OCI-LY1 (cell line): ENCODE measurements around the gene SH3RF3.

Experiments
- H2AFZ ChIP-seq: fragments of 200-600 bp; sonication (generic), shearing (Covaris generic); 2 replicates; pipeline ENCODE4 v1.6.0; 2014; ENCODE audit warnings: antibody characterized with exemption, mild to moderate bottlenecking, low read length
- H3F3A ChIP-seq: fragments of 200-600 bp; sonication (generic), shearing (Covaris generic); 2 replicates; pipeline ENCODE4 v1.6.0; 2014; ENCODE audit warnings: mild to moderate bottlenecking, antibody characterized with exemption, low read length, moderate library complexity; ENCODE audit not compliant: insufficient read depth
- H3K27ac ChIP-seq: fragments of 200-600 bp; sonication (generic); 2 replicates; pipeline ENCODE4 v1.5.1; 2014; ENCODE audit warnings: low read length, mixed run types, mild to moderate bottlenecking, low read depth; ENCODE audit not compliant: poor library complexity, severe bottlenecking
- H3K27me3 ChIP-seq: fragments of 200-600 bp; sonication (generic); 2 replicates; pipeline ENCODE4 v1.6.0; 2014; ENCODE audit warnings: antibody characterized with exemption, mild to moderate bottlenecking, low read length, moderate library complexity; ENCODE audit not compliant: insufficient read depth
- H3K36me3 ChIP-seq: fragments of 200-600 bp; sonication (generic); 2 replicates; pipeline ENCODE4 v1.6.1; 2014; ENCODE audit warnings: mild to moderate bottlenecking, antibody characterized with exemption, low read length, moderate library complexity, mixed read lengths; ENCODE audit not compliant: insufficient read depth
- H3K4me1 ChIP-seq: fragments of 200-600 bp; sonication (generic); 2 replicates; pipeline ENCODE4 v1.5.1; 2014; ENCODE audit warnings: mild to moderate bottlenecking, low read length, moderate library complexity; ENCODE audit not compliant: insufficient read depth, severe bottlenecking
- H3K4me2 ChIP-seq: fragments of 200-600 bp; sonication (generic), shearing (Covaris generic); 2 replicates; pipeline ENCODE4 v1.6.1; 2014; ENCODE audit warnings: low read length
- H3K4me3 ChIP-seq: fragments of 200-600 bp; sonication (generic); 2 replicates; pipeline ENCODE4 v1.5.1; 2014; ENCODE audit warnings: low read length, low read depth, mild to moderate bottlenecking, mixed read lengths; ENCODE audit not compliant: poor library complexity, severe bottlenecking
- H3K79me2 ChIP-seq: fragments of 200-600 bp; shearing (Covaris generic); 2 replicates; pipeline ENCODE4 v1.6.1; 2016; ENCODE audit warnings: mixed run types, low read length, mixed read lengths; ENCODE audit not compliant: insufficient read depth
- H3K9ac ChIP-seq: fragments of 200-600 bp; sonication (generic), shearing (Covaris generic); 2 replicates; pipeline ENCODE4 v1.6.1; 2014; ENCODE audit warnings: mild to moderate bottlenecking, low read length, mixed read lengths
- H3K9me2 ChIP-seq: fragments of 200-600 bp; sonication (generic), shearing (Covaris generic); 2 replicates; pipeline ENCODE4 v1.6.1; 2014; ENCODE audit warnings: low read depth, mild to moderate bottlenecking, low read length, mixed read lengths
- H3K9me3 ChIP-seq: fragments of 200-600 bp; shearing (Covaris generic); 2 replicates; pipeline ENCODE4 v1.6.1; 2014; ENCODE audit warnings: low read length, mixed read lengths
- H4K20me1 ChIP-seq: fragments of 200-600 bp; sonication (generic), shearing (Covaris generic); 2 replicates; pipeline ENCODE4 v1.6.0; 2016; ENCODE audit warnings: mild to moderate bottlenecking, low read length; ENCODE audit not compliant: insufficient read depth
- EZH2 ChIP-seq: fragments of 200-600 bp; sonication (generic), shearing (Covaris generic); IDR thresholded peaks from 2 replicates; pipeline ENCODE4 v1.8.0; 2017; ENCODE audit warnings: borderline replicate concordance, mixed run types, mild to moderate bottlenecking, antibody characterized with exemption, low read length, moderate library complexity, mixed read lengths
- TF ChIP-seq, protein P1 (sequence below): fragments of 200-600 bp; sonication (generic), shearing (Covaris generic); IDR thresholded peaks from 2 replicates; pipeline ENCODE4 v1.5.1; 2017; ENCODE audit warnings: mild to moderate bottlenecking, antibody characterized with exemption, low read length, moderate library complexity, mixed read lengths

SH3RF3 gene

DNA sequence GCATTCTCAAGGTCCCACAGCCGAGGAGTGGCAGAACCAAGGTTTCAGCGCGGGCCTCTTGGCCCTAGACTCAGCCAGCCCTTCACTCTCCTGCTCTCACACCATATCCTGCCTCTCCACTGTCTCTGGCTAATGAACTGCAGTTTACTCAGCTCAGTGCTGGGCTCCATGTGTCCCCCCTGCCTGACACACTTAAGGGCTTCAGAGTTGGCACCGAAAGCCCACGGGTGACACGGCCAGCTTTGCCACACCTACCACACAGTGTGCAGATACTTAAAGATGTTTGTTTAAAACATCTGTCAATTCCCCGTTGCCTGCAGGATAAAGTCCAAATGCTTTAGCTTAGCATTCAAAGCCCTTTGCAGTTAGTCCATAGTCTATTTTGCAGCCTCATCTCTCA is 243.6 kb downstream of the SH3RF3 start:
- Histone ChIP-seq H3K9me3 (no peaks in the 10 kb centered on the region), H3K4me2 (no peak overlapping the region), H2AFZ (no peak overlapping the region), H3K9me2 (no peaks in the 10 kb centered on the region), H3K9ac (no peak overlapping the region), H4K20me1 (no peaks in the 10 kb centered on the region), H3K27me3 (no peaks in the 10 kb centered on the region; the same call in 1 of the 2 replicates), H3K79me2 (no peaks in the 10 kb centered on the region), H3F3A (no peaks in the 10 kb centered on the region), H3K4me3 (no peak overlapping the region), H3K27ac (no peak overlapping the region), H3K4me1 (no peaks in the 10 kb centered on the region), H3K36me3 (no peaks in the 10 kb centered on the region)
- no peak for TF ChIP-seq EZH2
- TF ChIP-seq, protein P1, sequence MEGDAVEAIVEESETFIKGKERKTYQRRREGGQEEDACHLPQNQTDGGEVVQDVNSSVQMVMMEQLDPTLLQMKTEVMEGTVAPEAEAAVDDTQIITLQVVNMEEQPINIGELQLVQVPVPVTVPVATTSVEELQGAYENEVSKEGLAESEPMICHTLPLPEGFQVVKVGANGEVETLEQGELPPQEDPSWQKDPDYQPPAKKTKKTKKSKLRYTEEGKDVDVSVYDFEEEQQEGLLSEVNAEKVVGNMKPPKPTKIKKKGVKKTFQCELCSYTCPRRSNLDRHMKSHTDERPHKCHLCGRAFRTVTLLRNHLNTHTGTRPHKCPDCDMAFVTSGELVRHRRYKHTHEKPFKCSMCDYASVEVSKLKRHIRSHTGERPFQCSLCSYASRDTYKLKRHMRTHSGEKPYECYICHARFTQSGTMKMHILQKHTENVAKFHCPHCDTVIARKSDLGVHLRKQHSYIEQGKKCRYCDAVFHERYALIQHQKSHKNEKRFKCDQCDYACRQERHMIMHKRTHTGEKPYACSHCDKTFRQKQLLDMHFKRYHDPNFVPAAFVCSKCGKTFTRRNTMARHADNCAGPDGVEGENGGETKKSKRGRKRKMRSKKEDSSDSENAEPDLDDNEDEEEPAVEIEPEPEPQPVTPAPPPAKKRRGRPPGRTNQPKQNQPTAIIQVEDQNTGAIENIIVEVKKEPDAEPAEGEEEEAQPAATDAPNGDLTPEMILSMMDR: no peak

DNA sequence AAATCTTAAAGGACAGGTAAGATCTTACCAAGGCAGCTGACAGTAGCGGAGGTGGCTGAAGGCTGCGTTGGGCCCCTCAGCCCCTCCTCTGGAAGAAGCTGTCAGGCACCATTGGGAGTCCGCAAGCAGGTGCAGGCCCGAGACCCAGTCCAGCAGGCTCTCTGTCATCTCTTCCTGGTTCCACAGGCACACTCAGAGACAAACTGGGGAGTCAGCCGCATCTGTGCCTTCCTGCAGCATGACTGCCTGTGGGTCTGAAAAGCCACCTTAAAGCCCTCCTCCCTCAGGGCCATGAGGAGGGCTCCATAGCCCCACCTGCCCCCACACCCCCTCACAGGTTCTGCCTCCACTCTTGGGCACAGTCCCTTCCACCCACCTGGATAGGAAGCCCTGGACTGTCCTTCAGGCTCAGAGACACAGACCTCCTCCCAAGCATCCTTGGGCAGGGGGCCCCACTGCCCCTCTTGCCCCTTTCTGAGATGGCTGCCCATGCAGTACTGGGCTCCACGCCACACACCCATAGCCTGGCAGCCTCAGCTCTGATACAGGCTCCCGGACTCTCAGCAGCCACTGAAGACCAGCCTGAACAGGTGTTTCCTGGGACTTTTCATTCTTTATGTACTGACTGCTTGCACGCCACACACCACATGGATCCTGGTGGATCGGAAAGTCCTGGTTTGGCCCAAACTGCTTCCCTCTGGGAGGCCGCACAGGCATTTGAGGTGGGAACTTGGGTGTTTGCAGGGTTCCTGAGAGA is 245.0 kb downstream of the SH3RF3 start:
- no peak for TF ChIP-seq EZH2
- TF ChIP-seq, protein P1: no peak
- H3K4me2 ChIP-seq: no peak overlapping the region
- H3K9ac ChIP-seq: no peak overlapping the region

DNA sequence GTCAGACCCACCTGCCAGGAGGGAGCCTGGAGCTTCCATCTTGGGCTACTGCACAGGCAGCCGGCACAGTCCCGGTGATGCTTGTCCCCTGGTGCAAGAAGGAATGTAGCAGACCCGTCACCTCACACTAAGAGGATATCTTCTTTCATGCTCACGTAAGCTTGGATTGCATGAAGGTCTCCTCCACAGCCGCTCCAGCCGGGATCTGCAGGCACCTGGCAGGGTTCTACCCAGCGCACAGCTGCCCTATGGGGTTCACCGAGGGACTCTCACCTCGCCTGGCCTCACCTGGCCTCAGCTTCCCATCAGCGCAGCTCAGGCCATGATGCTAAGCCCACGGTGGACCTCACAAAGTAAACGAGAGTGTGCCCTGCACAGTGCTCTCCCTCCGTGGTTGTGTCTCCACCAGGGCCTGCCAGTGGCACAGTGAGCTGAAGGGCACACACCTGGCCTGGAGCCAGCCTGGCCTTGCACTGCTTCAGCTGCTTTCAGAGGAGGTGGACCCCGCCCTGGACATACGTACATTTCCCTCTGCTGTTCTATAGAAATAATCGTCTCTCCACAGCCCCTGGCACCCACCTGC is 245.6 kb downstream of the SH3RF3 start:
- Histone ChIP-seq H3K4me1 (no peaks in the 10 kb centered on the region), H3K27me3 (no peaks in the 10 kb centered on the region; the same call in 1 of the 2 replicates), H3K4me2 (no peak overlapping the region), H3K9me2 (no peaks in the 10 kb centered on the region), H3K79me2 (no peaks in the 10 kb centered on the region), H3F3A (no peaks in the 10 kb centered on the region), H3K9ac (no peak overlapping the region), H3K4me3 (no peak overlapping the region), H2AFZ (no peak overlapping the region), H3K27ac (no peak overlapping the region), H3K9me3 (no peaks in the 10 kb centered on the region), H4K20me1 (no peaks in the 10 kb centered on the region), H3K36me3 (no peaks in the 10 kb centered on the region)
- TF ChIP-seq, protein P1: no peak

More for the DNA sequence above, 245.0 kb downstream of the SH3RF3 start:
- no peaks in the 10 kb centered on the region for H3K9me2 ChIP-seq
- no peaks in the 10 kb centered on the region for H3K9me3 ChIP-seq
- no peaks in the 10 kb centered on the region for H3F3A ChIP-seq
- H3K4me3 ChIP-seq: no peak overlapping the region
- H4K20me1 ChIP-seq: no peaks in the 10 kb centered on the region
- H2AFZ ChIP-seq: no peak overlapping the region
- H3K79me2 ChIP-seq: no peaks in the 10 kb centered on the region
- no peaks in the 10 kb centered on the region; the same call in 1 of the 2 replicates for H3K27me3 ChIP-seq
- no peaks in the 10 kb centered on the region for H3K4me1 ChIP-seq
- no peak overlapping the region for H3K27ac ChIP-seq
- H3K36me3 ChIP-seq: no peaks in the 10 kb centered on the region
